Left kidney (tissue), 2 donors: ENCODE results near the gene VPS41. TPM values are rescaled to one million over a fixed set of nuclear protein-coding genes. Genes with fewer than 3 reads are reported as not detected.

Experiments
- DNase-seq: peaks from one replicate; pipeline ENCODE4 v3.0.0-alpha.2; 2013
- polyA plus RNA-seq: library from polyadenylated mRNA; unstranded; fragments of 120-200 nt; gene quantifications from one replicate; pipeline ENCODE4 v1.2.1, GENCODE V29; 2013; ENCODE audit not compliant: insufficient read length

VPS41 gene
- polyA plus RNA-seq, 1 donor: 102 TPM

DNA sequence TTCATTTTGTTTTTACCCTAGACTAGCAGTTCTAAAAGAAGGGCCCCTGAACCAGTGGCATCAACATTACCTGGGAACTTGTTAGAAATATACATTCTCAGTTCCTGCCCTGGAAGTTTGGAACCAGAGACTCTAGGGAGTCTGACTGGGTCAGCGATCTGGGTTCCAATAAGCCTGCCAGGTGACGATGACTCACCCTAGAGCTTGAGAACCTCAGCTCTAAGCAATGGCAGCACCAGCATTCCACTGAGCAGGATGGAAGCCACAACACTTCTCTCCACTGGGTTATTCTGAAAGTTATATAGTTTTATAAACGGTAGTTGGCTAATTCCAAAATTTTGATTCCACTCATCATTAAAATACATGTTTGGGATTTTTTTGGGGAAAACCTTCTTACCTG is 180.8 kb downstream of the VPS41 start:
- no peak for DNase-seq

DNA sequence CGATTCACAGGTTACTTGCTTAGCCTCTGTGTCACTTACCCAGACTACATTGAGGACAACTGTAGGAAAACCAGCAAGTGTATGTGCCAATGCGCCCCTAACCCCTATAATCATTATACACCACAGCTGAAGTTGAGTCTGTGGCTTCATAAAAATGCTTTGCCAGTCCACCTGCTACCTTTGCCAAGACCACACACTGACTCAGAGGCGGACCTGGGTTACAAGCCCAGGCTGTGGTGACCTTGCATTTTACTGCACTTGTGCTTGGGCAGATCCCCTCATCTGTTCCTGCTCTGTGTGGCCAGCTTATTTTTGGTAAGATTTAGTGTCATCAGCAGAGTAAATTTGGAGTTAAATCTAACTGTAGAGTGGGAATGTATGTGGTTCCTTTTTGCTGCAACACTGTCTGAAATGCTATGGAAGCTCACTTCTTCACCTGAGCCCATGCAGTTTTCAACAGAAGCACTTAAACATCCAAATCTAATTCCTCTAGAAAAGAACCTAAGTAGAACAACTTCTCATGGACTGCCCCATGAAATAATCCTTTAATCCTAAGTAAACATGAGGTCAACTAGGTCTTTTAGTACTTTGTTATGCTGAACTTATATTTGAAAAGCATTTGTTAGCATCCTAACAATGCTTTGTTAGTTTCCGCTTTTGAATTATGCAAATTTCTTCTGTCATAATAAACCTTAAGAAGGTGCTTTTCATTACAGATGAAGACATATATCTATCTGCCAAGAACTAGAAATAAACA is 181.6 kb downstream of the VPS41 start:
- DNase-seq: no peak

DNA sequence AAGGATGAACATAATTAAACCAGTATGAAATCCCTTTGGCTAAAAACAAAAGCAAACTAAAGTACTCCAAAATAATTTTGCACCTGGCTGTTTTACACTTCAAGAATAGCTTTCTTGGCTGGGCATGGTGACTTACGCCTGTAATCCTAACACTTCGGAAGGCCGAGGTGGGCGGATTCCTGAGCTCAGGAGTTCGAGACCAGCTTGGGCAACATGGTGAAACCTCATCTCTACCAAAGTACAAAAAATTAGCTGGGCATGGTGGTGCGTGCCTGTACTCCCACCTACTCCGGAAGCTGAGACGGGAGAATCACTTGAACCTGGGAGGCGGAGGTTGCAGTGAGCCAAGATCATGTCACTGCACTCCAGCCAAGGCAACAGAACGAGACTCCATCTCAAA is 185.7 kb downstream of the VPS41 start:
- no peak for DNase-seq

DNA sequence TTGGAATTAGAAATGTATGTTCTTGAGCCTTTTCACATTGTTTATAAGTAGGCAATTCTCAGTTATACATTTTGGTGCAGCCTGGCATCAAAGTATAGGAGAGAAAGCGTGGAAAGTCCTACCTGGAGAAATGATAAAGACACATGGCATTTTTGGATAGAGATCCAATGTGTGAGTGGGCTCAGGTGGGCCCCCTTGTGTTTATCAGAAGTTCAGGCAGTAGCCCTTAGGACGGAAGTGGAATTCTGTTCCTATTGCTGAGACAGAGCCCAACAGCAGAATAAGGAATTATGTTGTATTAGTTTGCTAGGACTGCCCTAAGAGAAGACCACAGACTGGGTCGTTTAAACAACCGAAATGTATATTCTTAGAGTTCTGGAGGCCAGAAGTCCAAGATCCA is 192.6 kb downstream of the VPS41 start:
- DNase-seq: no peak

DNA sequence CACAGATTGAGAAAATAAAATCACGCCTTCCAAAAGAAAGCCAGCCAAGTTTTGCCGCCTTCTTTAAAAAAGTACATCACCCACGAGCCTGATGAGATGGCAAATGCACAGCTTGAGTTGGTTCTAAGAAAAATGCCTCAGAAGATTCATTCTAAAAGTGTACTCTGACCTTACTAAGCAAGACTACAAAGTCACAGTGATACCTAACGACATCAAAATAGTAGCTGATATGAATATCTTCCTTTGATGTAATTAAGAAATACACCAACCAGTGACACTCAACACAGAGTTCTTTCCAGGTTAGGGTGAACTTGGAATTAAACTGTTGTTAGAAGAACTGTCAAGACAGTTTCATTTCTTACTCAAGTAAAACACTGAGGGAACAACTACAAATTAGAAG is 199.9 kb downstream of the VPS41 start:
- DNase-seq: no peak

DNA sequence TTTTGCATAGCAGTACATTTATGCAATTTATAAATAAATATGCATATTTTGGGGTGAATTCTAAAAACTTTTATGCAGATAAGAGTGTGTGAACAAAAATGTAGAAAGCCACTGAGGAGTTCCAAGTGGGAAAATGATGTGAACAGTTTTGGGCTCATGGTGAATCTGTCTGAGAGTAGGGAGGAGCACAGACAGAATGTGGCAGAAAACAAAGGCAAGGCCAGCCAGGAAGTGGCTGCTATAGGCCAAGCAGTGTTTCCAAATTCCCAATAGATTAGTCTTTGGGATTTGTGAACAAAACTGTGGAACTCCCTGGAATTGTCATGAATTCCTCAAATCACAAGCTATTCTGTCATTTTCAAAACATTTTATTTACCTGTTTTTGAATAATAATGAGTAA is 204.2 kb downstream of the VPS41 start:
- no peak for DNase-seq

DNA sequence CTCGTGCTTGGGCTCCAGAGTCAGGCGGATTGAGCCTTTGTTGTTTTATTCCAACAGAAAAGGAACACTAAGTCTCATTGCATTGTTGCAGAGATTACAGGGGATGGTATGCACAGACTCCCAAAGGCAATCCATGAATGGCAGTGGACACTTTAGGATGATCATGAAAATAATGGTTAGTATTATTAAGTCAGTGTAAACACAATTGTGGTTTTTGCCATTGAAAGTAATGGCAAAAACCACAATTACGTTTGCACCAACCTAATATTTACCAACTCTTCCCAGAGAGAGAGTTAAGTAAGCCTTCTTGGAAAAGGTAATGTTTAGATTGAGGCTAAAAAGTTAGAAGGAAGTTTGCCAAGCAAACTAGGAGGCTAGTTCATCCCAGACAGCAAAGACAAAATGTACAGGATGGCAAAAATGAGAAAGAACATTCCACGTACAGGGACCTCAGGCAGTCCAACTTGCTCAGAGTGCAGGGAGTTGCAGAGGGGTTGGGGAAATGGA is 204.9 kb downstream of the VPS41 start:
- no peak for DNase-seq

DNA sequence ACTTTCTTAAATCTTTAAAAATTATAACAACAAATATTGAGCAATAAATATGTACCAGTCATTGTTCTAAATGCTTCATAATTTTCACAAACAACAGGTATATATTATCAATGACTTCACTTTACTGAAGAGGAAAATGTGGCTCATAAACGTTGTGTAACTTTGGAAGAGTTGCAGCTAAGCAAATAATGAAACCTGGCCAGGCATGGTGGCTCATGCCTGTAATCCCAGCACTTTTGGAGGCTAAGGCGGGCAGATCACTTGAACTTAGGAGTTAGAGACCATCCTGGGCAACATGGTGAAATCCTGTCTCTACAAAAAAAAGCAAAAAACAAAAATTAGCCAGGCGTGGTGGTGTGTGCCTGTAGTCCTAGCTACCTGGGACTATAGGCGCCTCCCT is 205.9 kb downstream of the VPS41 start:
- no peak for DNase-seq

DNA sequence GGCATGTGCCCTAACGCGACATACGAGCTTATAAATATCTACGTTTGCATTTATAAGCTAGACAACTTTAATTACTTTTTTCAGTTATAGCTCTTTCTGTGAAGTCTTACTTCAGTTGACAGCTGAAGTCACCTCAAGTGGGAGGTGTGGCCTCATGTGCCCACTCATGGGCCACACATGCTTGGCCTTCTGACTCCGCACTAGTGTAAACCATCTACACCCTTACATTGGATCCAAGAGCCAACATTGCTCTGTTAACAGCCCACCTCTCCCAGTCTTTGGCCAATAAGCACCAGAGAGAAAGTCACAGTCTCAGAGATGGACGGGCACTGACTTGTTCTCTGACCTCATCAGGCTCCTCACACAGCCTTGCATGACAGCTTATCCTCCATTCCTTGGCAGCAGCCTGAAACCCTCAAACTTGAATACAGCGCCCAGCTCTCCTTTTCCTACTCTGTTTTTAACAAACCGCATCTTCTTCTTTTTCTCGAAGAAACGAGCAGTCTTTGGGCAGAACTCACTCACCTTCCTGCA is 206.9 kb downstream of the VPS41 start:
- DNase-seq: no peak

DNA sequence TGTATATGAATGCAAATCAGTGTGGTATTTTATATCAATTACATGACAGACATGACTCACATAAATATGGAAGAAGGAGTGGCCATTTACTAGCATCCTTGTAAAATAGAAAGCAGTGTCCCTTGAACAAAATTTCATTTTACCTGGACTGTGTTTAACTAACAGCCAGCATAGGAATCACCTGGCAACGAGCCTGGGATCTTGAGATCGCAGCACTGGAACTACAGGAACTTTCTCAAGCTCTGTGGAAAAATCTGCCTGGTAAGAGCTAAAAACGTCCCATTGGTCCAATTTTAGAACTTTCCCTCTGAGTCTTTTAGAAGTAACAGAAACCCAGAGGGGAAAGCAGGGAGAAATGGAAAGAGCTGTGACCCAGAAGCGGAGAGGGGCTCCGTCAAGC is 208.9 kb downstream of the VPS41 start:
- no peak for DNase-seq

DNA sequence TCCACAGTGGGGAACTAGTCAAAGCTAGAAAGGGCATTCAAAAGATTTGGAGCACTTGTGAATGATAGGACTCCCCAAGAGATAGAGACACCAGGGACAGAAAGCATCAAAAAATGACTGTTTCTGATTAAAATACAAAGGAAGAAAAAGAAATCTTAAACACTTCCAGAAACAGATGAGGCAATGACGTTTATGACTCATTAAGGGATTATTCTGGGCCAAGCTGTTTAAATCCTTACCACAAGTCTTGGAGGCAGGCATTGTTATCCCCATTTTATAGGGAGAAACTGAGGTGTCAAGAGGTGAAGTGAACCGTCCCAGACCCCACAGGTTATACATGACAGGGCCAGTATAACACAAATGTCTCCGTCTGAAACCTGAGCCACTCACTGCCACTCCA is 209.5 kb downstream of the VPS41 start:
- DNase-seq: no peak

DNA sequence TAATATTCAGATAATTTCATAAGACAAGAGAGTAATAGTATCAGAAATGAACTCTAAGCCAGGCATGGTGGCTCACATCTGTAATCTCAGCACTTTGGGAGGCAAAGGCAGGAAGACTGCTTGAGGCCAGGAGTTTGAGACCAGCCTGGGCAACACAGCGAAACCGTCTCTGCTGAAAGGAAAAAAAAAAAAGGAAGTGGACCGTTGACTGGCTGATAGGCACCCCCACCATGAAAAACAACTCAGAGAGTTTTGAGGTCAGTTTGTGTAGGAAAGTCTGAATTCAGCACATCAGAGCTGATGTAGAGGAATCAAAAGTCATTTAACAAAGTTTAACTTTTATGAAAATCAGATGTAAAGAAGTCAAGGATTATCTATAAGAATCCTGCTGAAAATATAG is 214.7 kb downstream of the VPS41 start:
- DNase-seq: no peak

DNA sequence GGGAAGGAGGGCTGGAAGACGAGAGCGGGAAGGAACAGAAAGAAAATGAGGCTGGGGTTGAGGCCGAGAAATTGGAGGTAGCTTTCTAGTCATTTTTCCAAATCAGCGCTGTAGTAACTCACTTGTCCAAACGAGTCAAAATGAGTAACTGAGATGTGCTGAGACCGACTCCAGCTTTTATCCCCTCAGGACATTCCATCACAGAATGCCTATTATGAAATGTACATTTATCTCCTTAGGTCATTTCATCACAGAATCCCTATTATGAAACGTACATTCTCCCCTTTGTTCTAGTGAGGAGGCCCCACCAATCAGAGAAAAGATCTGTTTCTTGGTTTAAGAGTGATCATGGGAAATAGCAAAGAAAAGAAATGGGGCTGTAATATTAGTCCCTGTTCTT is 222.1 kb downstream of the VPS41 start:
- no peak for DNase-seq

DNA sequence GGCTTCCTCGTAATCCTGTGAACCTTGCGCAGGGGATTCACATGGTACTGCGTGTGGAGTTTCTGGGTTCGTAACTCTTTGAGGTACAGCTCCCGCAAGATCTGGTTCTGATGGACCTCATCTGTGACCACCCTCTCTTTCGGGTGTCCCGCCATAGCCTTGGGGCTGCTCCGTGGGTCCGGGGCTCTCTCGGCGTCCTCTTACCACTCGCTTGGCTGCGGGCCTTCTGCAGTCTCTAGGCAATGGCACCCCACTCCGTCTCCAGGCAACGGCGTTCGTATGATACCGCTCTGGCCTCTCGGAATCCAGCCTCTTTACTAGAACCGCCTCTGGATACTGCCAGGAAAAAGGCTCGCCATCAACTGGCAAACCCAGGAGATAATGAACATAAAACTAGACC is 223.1 kb downstream of the VPS41 start:
- DNase-seq: no peak

DNA sequence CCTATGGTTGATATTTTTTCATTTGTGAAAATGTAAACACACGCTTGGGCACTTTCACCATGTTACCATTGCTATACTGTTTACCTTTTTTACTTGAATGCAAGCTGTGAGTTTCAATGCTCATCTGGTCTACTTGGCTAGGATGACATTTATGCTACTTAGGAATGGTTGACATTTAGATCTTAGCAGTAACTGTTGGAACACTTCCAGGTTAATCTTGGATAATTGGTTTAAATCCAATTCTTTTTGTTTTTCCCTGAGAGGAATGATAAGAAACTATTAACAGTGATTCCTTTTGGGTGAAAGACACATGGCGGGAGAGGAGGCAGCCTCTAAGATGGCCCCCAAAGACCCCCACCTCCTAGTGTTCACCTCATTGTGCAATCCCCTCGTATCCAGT is 226.4 kb downstream of the VPS41 start:
- DNase-seq: no peak

DNA sequence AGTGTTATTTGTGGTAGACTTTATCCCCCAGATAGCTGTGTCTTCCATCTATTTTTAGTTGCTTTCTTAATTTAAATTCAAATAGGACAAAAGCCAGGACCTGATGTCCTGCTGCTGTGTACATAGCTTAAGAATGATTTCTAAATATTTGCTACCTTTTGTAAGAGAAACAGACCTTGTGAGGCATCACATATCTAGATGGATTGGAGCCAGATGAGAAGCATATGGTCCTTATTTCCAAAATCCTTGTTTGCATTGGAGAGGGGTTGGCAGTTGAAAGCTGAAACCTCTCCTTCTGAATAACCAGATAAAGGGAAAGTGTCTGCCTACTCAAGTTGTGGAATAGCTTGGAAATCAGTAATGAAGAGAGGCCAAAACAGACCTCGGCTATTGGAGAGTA is 227.1 kb downstream of the VPS41 start:
- DNase-seq: no peak

DNA sequence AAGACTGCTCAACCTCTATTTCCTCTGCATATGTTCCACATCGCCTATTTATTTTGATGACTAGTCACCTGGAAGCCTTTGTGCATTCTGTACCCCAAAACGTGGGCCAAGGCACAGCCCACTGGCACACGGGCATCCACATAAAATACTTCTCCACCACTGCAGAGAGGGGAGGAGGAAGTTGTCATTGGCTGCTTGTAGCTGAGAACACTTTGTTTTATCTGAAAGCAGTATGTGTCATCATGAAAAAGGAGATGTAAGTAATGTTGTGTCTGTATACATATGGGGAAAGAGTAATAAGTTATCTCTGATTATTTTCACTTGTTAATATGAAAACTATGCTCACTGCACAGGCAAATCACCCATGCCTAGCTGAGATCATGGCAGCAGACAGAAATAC is 229.6 kb downstream of the VPS41 start:
- DNase-seq: no peak

DNA sequence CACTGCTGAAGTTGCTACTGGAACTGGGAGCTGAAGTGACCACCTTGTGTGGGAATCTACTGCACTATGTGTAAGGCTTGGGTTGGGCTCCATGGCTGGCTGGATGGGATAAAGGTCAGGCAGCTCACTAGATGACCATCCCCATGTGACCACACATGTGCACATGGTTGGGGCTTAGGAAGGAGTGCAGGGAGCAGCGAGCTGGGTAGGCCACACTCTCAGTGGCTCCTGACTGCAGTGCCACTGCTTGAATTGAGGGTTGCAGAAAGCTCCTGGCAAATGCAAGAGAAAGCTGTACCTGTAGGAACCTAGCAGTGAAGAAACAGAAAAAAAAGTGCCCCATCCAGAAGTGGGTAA is 230.3 kb downstream of the VPS41 start:
- DNase-seq: no peak

DNA sequence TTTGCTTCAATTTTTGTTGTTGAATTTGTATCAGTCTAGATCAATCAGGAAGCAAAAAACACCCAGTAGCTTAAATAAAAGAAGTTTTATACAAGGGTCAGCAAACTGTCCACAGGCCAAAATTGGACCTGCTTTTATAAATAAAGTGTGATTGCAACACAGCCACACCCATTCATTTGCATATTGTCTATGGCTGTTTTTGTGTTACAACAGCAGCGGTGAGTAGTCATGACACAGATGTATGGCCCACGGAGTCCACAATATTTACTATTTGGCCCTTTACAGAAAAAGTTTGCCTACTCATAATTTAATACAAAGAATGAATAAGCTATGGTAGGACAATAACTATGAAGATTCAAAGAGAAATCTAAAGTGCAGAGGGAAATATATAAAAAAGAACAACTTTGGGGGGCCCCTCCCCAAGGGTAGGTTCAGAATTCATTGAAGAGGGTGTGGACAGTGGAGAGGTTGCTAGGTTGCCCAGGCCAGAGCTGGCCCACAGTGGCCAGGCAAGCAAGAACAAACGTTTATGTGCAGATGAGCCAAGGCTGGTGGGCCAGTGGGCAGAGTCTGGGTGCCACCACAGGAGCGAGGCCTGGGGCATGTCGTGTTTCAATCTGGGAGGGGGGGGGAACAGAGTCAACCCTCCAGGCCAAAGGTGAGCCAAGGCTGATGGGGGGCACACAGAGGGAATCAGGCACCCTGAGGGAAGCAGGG is 230.9 kb downstream of the VPS41 start:
- DNase-seq: no peak

DNA sequence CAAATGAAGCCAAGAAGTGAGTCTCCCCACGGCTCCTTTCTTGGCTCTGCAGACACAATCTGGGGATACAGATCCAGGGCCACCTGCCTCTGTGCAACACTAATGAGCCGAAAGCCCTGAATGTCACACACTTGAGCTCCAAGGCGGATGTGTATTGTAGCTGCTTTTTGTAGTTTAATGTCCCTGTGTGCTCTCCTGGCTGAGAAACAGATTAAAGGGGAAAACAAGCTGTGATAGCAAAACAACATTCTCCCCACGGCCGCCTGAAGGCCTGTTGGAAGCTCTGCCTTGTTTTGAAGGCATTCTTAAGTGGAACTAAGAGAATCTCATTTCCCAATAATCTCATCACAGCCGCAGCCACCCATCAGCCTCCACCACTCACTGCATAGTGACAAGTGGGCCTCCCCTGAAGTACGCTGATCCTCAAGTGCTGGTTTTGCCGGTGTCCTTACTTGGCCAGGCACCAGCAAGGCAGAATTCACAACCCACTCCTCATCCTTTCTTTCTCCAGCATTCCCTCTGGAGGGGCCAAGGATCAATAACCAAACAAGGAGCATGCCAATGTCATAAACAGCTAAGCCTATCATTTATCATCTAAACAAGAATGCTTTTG is 233.4 kb downstream of the VPS41 start:
- DNase-seq: no peak

DNA sequence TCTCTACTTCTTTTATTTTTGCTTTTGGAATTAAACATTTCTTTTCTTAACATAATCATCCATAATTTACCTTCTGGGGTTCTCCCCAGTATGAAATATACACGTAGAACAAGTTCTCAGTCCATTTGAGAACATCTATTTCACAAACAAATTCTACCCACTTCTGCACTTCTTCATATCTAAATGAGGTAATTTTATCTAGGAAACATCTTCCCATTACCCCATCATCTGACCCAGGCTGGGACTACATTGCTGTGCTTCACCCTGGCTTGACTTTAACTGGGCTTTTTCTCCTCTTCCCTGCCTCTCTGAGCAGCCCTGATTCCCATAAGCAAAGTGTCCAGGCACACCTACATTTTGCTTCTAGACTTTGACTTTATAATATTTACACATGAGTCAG is 234.5 kb downstream of the VPS41 start:
- DNase-seq: no peak

DNA sequence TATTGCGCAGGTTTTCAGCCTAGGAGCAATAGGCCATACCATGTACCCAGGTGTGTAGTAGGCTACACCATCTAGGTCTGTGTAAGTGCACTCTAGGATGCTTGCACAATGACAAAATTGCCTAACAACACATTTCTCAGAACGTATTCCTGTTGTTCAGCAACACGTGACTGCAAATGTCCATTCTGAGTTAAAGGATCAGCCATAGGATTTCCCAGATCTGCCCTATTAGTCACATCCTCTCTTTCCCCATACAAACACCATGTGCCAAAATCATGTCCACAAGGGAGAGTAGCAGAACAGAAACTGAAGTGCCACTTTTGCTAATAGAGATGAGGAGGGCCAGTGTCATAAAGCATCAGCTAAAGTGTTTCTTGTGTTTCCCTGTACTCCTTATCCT is 235.2 kb downstream of the VPS41 start:
- no peak for DNase-seq
